Articular chondrocyte of knee joint (primary cell): Measurements from ENCODE around the gene KLHL12. TPM values are rescaled to one million over a fixed set of nuclear protein-coding genes. Genes with fewer than 3 reads are reported as not detected.

Experiments used
- small RNA-seq: library from RNA; depleted of rRNA; stranded (forward); fragments of <200 nt; gene quantifications from one replicate; pipeline ENCODE3, GENCODE V24; 2012
- total RNA-seq: library from RNA; depleted of rRNA; stranded (reverse); fragments of >200 nt; gene quantifications from 2 replicates; pipeline ENCODE4 v1.2.3, GENCODE V29; 2012

The KLHL12 gene
- total RNA-seq, result 29.5 and 35.0 TPM in 2 replicates

GRCh38 chr1:202926581-202927491, at the start of gene KLHL12:
Gene KLHL12, minus strand, starts transcription at chr1:202927234. Its CDS starts 2,072 bp downstream, at chr1:202925162.

GRCh38 chr1:202957733-202958543, 30.9 kb upstream of the KLHL12 start, which contains the start of gene ADIPOR1:
Gene ADIPOR1, minus strand, starts transcription at chr1:202958312. Its CDS starts 7,242 bp downstream, at chr1:202951070.

GRCh38 chr1:202888531-202889360, 38.3 kb downstream of the KLHL12 start, which contains the start of gene RABIF:
Gene RABIF, minus strand, starts transcription at chr1:202889149. Its CDS starts 51 bp downstream, at chr1:202889098.

Small RNAs within 50 kb of the gene (small RNA-seq; reads per million reads assigned to genes)
- not detected for gene RF00019

Other genes with a start within 250 kb of the KLHL12 start
- gene SYT2, start 216.8 kb downstream of the KLHL12 start, total RNA-seq, result under 0.01 and 0.11 TPM in 2 replicates
- 123 and 129 TPM in 2 replicates for gene KDM5B, start 118.8 kb downstream of the KLHL12 start, total RNA-seq
- gene PCAT6, start 116.3 kb downstream of the KLHL12 start, total RNA-seq, result 0.52 and 0.97 TPM in 2 replicates
- 7.2 and 7.3 TPM in 2 replicates for gene RABIF, start 38.1 kb downstream of the KLHL12 start, total RNA-seq
- 71.1 and 90.7 TPM in 2 replicates for gene ADIPOR1, start 31.1 kb upstream of the KLHL12 start, total RNA-seq
- 45.2 and 46.2 TPM in 2 replicates for gene CYB5R1, start 40.0 kb upstream of the KLHL12 start, total RNA-seq
- 103 TPM in 2 replicates for gene TMEM183A, start 80.1 kb upstream of the KLHL12 start, total RNA-seq
- 29.6 and 50.0 TPM in 2 replicates for gene PPFIA4, start 99.3 kb upstream of the KLHL12 start, total RNA-seq
- gene MYOG, start 158.8 kb upstream of the KLHL12 start, total RNA-seq, result not detected in 2 replicates
- 15.8 and 20.2 TPM in 2 replicates for gene ADORA1, start 200.5 kb upstream of the KLHL12 start, total RNA-seq
- gene MYBPH, start 248.6 kb upstream of the KLHL12 start, total RNA-seq, result 0.52 and 0.54 TPM in 2 replicates